GM12892 (cell line): ENCODE measurements around the gene AHI1.
"Not testable (repeated sequence)": the region's sequence is repeated elsewhere in the genome, so short reads cannot be mapped to it uniquely, and the experiment has no call there.

Experiments
- DNase-seq: peaks from one replicate; pipeline ENCODE4 v3.0.0; 2011; ENCODE audit not compliant: insufficient read length
- FAIRE-seq: peaks from 2 replicates; lab custom pipeline; 2011; peaks lifted over from hg19 to GRCh38; lab: Jason Lieb, UNC
- POLR2A ChIP-seq: IDR thresholded peaks from 2 replicates; pipeline ENCODE4 v1.6.1; 2011; ENCODE audit warnings: low read depth, low read length, control low read depth
- POLR2AphosphoS5 ChIP-seq: IDR thresholded peaks from 2 replicates; pipeline ENCODE4 v1.6.1; 2011; ENCODE audit warnings: low read depth, low read length, control low read depth
- TAF1 ChIP-seq: IDR thresholded peaks from 2 replicates; pipeline ENCODE4 v1.6.1; 2011; ENCODE audit warnings: low read depth, mild to moderate bottlenecking, control low read depth, low read length, borderline replicate concordance

AHI1 gene

DNA sequence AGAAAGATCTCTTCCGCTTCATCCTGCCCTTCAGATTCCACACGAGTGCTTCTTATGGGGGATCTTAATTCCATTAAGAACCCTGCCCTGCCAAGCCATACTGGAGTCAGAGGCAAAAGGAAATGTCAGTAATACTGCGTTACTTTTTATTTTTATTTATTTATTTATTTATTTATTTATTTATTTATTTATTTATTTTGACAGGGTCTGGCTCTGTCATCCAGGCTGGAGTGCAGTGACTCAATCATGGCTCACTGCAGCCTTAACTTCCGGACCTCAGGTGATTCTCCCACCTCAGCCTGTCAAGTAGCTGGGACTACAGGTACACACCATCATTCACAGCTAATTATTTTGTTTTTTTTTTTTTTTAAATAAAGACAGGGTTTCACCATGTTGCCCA, 236.9 kb downstream of the AHI1 start:
- DNase-seq (no peak), FAIRE-seq (no peak)
- TF ChIP-seq POLR2AphosphoS5 (no peak), POLR2A (no peak), TAF1 (no peak)

DNA sequence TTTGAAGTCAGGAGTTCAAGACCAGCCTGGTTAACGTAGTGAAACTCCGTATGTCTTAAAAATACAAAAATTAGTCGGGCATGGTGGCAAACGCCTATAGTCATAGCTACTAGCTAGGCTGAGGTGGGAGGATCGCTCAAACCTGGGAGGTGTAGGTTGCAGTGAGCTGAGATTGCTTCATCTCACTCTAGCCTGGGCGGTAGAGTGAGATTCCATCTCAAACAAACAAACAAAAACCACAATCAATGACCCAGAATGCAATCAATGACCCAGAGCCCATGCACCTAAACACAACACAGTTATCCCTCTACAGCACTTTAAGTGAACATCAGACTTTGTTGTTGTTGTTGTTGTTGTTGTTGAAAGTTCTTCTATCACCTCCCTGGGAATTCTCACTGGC, 238.6 kb downstream of the AHI1 start:
- no peak for FAIRE-seq
- no peak for DNase-seq
- TF ChIP-seq POLR2AphosphoS5 (no peak), POLR2A (no peak), TAF1 (no peak)

DNA sequence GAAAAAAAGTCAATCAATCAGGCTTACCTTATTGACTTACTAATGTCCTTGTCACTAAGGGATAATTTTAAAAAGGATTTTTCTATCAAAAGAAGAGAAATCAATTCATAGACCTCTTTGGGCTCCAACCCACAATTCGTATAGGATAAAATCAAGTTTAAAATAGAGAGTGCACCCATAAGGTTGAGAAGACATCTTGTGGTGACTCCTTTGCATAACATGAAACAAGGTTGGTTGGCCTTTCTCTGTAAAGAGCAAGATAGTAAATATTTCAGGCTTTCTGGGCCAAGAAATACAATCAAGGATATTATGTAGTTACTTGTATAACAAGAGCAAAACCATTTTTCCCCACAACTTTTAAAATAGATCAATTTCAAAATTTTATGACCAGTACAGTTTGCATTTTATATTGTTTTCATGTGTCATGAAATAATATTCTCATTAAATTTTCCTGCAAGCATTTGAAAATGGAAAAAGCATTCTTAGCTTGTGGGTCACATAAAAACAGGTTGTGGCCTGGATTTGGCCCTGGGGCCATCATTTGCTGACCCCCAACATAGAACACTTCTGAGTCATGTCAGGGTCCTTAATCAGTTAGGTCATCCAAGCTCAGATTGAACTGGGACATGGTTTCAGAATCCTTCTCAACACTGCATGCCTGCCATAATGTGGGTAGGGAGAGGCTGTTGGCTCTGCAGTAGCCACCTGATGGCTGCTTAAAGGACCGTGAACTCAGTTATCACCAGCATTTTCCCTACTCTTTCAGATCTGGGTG, 239.7 kb downstream of the AHI1 start:
- no peak for TF ChIP-seq TAF1
- no peak for TF ChIP-seq POLR2A
- TF ChIP-seq POLR2AphosphoS5: no peak
- no peak for DNase-seq
- FAIRE-seq: no peak

DNA sequence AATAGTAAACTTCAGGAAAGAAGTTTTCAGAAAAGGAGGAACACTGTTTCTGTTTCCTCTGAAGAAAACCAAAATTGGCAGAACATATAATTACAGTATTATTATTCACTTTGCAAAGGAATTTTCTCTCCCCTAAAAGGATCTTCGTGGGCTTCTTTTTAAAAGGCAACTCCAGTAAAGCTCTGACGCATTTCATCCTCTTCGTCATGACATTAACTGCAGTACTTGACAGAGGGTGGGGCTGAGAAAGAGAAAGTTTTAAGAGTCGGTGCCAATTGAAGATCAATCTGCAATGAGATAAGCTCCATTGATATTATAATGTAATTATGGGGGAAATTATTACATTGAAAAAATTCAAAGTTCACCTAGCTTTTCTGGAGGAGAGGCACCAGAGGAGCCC, 240.7 kb downstream of the AHI1 start:
- TF ChIP-seq POLR2A: no peak
- no peak for TF ChIP-seq TAF1
- DNase-seq (no peak), FAIRE-seq (no peak)

DNA sequence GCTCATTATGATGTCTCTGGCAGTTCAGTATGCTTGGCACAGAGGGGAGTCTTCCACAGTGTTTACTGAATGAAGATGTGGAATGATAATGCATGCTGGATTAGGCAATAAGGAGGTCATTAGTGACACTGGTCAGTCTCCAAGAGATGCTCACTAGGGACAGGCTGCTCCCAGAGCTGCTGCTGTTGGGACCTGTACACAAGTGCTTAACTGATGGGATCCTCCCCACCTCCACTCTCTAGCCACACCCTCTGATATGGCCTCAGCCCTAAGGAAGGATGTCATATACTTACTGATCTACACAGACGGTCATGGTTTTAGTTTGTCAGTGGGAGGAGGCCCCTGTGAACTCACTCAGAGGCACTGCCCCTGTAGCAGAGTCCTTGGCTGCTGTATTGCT, 243.1 kb downstream of the AHI1 start:
- FAIRE-seq: no peak
- TF ChIP-seq POLR2AphosphoS5 (no peak), TAF1 (no peak), POLR2A (no peak)
- DNase-seq: no peak

DNA sequence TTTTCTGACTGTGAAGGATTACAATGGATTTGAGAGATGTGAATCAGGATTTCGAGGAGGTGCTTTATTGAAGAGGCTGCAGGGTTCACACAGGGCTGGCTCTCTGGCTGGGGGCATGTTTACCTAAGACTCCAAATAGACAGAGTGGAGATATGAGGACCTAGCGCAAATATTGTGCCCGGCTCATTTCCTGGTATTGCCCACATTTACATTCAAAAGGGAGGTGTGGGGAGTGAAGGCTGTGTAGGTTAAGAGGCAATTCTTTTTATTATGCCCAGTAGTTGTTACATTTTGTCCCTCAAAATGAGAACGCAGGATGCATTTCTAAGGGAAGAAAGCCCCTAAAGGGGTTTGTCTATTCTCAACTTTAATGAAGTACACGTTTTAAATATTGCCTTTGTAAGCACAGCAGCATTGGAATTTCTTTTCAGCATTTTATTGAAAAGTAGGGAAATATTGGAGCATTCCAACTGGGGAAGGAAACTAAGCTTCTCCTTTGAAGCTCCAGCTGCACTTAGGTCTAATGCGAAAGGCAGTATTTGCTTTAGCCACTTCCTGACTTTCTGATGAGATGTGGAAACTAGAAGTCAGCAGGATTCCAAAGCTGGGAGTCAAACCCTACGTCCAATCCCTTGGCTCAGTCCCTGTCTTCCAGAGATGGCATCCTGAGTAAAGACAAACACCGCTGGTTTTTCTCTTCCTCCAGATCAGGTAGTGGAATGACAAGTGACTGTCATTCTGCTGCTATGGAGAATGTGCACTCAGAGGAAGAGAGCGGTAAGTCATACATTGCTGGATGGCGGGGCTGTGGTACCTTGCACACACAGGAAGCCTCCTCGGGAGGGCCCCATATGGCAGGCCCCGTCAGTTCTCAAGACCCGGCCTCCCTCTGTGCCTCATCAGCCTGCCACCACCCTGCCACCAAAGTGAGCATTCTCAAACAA, 245.8 kb downstream of the AHI1 start:
- no peak for FAIRE-seq
- DNase-seq: no peak
- TF ChIP-seq POLR2A (no peak), POLR2AphosphoS5 (no peak), TAF1 (no peak)

DNA sequence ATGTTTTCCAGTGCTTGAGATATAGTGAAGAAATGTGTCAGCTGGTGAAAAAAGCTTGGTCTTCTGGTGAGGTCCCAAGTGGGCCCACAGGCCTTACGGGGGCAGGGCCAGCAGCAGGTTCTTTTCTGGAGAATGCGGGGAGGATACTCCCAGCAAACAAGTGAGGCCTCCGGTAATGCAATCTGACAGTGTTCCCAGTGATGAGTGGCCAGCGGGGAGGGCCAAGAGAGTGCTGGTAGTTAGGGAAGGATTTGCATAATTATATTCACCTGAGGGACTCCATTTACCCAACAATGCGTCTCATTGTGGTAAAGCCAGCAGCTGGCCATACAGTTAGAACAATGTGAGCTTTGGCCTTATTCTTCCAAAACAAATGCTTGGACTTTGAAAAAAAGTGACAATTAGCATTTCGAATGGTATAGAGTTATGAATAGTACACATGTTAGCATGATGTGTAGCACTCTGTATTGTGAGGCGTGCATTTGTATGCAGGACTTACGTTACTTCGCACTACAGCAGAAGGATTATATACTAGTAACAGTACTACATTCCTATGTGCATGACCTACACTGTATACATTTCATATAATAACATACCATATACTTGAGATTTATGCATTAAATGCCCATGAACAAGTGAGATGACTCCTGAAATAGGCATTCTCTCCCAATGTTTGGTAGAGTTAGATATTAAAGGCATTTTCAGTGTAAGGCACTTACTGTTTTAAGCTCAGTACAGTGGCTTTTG, 246.6 kb downstream of the AHI1 start:
- DNase-seq: no peak
- no peak for FAIRE-seq
- no peak for TF ChIP-seq POLR2AphosphoS5
- TF ChIP-seq TAF1: no peak
- no peak for TF ChIP-seq POLR2A

DNA sequence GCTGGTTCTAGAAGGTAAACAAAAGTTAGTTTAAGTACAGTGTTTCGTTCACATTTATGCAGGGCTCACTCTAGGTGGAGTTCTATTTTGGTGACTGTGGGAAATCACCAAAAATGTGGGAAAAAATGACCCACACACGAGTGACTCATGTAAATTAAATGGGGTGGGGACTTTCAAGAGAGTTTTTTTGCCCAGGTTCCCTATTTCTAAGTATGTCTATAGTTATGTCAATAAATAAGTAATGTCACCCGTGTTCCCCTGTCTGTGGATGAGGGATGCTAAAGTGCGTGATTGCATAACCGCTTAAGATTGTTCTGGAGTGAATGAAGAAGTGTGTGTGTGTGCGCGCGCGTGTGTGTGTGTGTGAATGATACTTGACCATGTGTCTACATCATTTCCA, 247.3 kb downstream of the AHI1 start:
- DNase-seq (no peak), FAIRE-seq (no peak)
- TF ChIP-seq TAF1: no peak
- no peak for TF ChIP-seq POLR2A
- TF ChIP-seq POLR2AphosphoS5: no peak

DNA sequence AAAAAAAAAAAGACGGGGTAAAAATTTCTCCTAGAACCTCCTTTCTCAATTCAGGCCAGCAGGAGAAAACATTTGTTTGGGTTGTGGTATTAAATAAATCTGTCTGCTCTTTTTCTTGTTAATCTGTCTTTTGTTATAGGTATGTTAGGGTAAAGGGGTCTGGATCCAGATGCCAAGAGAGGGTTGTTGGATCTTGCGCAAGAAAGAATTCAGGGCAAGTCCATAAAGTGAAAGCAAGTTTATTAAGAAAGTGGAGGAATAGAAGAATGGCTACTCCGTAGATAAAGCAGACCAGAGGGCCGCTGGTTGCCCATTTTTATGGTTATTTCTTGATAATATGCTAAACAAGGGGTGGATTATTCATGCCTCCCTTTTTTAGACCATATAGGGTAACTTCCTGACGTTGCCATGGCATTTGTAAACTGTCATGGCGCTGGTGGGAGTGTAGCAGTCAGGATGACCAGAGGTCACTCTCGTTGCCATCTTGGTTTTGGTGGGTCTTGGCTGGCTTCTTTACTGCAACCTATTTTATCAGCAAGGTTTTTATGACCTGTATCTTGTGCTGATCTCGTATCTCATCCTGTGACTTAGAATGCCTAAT, 251.0 kb downstream of the AHI1 start:
- not testable (repeated sequence) for DNase-seq, FAIRE-seq

DNA sequence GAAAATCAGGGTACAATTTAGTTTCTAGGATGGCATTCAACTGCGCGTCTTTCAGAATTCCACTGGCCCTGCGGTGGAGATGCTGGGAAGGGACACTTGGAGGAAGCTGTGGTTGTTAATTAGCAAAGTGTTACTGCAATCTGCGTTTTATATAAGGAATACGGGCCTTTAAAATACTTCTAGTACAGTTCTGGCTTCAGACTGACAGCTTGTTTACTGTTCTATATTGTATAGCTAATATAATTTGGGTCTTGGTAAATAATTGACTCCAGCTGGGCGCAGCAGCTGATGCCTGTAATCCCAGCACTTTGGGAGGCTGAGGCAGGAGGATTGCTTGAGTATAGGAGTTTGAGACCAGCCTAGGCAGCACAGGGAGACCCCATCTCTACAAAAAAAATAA, 252.7 kb downstream of the AHI1 start:
- FAIRE-seq (no peak), DNase-seq (no peak)
- TF ChIP-seq POLR2AphosphoS5: no peak
- no peak for TF ChIP-seq TAF1
- TF ChIP-seq POLR2A: no peak
